NCI-H1105 treated with DMSO at 0.1 percent for 48 hours (cell line): ENCODE data around the gene GCNT1.
A peak's percentile ranks its signal among the peaks of the same experiment; 100 is the strongest.
"Not testable (repeated sequence)": the region's sequence is repeated elsewhere in the genome, so short reads cannot be mapped to it uniquely, and the experiment has no call there.

Source experiments
- DNase-seq: peaks from one replicate; lab custom pipeline; 2025; lab: John Stamatoyannopoulos, UW

The GCNT1 gene

DNA sequence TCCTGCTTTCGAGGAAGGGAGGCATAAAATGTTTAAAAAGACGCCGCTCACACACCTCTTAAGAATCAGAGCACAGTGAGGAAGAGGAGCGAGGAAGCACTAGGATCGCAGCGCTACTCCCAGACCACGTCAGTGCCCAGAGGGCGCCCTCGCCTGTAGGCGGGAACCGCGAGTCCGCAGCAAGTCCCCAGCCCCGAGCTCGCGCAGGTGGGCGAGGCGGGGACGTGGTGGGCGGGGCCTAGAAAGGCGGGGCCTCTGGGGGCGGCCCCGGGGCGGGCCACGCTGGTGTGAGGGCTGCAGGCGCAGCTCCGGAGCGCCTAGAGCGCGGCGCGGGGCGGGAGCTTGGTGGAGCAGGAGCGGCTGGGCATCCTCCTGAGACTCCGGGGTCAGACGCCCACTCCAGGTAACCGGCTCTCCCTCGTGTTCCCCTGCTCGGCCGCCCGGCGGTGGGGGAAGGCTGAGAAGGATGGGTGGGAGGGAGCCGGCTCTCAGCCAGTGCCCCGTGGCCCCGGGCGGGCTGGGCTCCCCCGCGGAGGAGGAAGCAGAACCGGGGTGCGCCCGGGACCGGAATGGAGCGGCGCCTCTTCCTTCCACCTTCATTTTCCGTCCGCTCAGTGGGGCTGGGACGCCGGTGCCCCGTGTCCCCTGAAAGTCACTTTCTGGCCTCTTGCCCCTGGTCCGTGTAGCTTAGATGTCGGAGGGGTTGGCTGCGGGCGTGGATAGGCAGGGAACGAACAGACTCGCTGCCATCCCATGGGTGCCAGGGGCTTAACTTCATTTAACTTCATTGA lies at the start of gene GCNT1:
TSS of gene GCNT1 (plus strand) at position 280 of the 791 bp plus-strand sequence. CDS start 43,200 bp downstream, outside the sequence.
- peak; percentile 75 for DNase-seq

DNA sequence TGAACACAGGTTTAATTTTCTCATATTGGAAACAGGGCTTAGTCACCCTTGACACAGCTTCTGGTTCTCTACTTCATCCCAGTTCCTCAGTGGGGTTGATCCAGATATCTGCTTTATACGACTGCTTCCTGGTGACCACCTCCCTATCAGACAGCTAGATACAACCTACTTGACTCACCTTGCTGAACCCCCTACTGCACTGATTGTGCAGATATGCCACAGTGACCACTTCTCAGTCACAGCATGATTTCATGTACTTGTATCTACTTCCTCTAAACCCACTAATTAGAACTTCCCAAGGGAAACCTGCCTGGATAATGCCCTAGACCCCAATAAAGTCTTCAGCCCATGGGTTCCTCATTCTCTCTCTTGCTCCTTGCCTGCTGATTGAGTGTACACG lies 46.3 kb upstream of the GCNT1 start:
- no peak for DNase-seq

DNA sequence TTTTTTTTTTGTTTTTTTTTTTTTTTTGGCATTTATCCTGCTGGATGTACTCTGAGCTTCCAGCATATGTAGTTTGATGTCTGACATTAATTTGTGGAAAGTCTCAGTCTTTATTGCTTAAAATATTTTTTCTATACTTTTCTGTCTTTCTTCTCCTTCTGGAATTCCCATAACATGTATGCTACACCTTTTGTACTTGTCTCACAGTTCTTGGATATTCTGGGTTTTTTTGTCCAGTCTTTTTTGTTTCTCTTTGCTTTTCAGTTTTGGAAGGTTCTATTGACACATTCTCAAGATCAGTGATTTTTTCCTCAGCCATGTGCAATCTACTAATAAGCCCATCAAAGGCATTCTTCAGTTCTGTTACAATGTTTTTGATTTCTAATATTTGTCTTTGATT lies 45.3 kb upstream of the GCNT1 start:
- no peak for DNase-seq

DNA sequence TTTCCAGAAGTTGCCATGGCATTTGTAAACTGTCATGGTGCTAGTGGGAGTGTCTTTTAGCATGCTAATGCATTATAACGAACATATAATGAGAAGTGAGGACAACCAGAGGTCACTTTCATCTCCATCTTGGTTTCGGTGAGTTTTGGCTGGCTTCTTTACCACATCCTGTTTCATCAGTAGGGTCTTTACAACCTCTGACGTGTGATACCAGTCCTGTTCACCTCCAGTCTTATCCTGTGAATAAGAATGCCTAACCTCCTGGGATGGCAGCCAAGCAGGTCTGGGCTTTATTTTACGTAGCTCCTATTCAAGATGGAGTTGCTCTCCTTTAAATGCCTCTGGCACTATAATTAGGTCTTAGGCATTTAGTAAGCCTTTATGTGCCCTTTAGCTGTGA lies 44.3 kb upstream of the GCNT1 start:
- DNase-seq = no peak

GRCh38 chr9:76415154-76415553 lies 43.8 kb upstream of the GCNT1 start:
- no peak for DNase-seq

DNA sequence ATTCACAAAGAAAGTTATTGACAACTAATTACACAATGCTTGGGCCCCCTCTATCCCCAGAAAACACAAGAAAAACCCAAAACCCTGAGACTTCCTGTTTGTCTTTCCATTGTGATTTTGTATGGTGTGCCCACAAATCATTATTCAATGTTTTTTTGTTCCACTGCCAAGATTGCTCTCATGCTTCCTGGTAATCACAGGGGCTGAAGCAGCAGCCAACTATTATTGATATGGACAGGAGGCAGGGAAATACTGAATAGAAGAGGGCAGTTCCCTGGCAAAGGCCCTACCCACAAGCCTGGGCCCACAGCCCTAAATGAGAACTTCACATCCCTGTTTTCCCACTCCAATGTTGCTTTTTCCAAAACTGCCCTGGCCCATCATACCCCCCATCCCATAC lies 43.3 kb upstream of the GCNT1 start:
- DNase-seq = peak; percentile 53

GRCh38 chr9:76417394-76417793 lies 41.6 kb upstream of the GCNT1 start:
- no peak for DNase-seq

DNA sequence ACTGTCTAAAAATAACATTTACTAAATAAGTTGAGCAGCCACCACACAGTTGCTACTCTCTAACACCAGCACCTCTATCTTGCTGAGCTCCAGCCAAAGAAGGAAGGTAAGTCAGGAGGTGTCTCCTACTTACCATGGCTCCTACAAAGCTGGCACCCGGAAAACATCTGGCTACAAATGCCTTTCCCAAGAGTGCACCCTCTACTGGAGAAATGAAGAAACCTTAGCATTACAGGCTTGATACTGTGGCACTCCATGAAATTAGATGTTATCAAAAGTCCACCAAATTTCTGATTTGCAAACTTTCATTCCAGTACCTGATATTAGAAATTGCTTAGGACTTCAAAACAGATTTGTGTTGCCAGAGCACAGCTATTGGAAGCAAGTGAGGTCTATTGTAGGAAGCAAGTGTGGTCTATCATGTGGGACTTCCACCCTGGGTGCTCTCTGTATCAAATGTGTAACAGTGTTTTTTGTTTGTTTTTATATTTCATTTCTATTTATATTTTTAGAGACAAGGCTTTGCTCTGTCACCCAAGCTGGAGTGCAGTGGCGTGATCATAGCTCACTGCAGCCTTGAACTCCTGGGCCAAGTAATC lies 39.1 kb upstream of the GCNT1 start:
- DNase-seq = no peak

- DNase-seq = no peak
Observed at GRCh38 chr9:76423216-76424177, 35.5 kb upstream of the GCNT1 start.

GRCh38 chr9:76424491-76424890 lies 34.5 kb upstream of the GCNT1 start:
- DNase-seq = no peak

DNA sequence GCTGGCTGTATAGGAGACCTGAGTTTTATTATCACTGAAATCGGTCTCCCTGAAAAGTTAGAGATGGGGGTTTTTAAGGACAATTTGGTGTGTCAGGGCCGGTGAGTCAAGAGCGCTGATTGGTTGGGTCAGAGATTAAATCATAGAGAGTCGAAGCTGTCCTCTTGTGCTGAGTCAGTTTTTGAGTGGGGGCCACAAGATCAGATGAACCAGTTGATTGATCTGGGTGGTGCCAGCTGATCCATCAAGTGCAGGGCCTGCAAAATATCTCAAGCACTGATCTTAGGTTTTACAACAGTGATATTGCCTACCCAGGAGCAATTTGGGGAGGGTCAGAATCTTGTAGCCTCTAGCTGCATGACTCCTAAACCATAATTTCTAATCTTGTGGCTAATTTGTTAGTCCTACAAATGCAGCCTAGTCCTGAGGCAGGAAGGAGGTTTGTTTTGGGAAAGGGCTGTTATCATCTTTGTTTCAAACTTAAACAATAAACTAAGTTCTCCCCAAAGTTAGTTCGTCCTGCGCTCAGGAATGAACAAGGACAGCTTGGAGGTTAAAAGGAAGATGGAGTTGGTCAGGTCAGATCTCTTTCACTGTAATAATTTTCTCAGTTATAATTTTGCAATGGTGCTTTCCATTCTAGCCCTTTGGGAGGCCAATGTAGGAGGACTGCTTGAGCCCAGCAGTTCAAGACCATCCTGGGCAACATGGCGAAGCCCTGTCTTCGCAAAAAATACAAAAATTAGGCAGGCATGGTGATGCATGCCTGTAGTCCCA lies 33.1 kb upstream of the GCNT1 start:
- DNase-seq = no peak

- no peak for DNase-seq
Observed at GRCh38 chr9:76426807-76427419, 32.1 kb upstream of the GCNT1 start.

DNA sequence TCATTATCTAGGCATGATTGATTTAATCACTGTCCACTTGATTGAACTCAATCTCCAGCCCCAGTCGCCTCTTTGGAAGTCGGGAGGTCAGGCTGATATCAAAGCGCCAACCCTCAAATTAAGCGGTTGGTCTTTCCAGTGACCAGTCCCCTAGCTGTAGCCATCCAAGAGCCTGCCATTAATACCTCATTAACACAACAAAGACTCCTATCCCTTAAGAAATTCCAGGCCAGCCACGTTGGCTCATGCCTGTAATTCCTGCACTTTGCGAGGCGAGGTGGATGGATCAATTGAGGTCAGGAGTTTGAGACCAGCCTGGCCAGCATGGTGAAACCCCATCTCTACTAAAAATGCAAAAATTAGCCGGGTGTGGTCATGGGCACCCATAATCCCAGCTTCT lies 27.4 kb upstream of the GCNT1 start:
- DNase-seq = no peak

- no peak for DNase-seq
Observed at GRCh38 chr9:76433406-76433805, 25.6 kb upstream of the GCNT1 start.

GRCh38 chr9:76433836-76434235 lies 25.1 kb upstream of the GCNT1 start:
- no peak for DNase-seq

DNA sequence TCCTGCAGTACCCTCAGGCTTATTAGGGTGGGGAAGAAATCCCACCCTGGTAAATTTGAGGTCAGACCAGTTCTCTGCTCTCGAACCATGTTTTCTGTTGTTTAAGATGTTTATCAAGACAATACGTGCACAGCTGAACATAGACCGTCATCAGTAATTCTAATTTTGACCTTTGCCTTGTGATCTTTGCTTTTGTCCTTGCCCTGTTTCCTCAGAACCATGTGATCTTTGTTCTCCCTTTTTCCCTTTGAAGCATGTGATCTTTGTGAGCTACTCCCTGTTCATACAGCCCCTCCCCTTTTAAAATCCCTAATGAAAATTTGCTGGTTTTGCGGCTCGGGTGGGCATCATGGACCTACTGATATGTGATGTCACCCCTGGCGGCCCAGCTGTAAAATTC lies 24.1 kb upstream of the GCNT1 start:
- DNase-seq = not testable (repeated sequence)

DNA sequence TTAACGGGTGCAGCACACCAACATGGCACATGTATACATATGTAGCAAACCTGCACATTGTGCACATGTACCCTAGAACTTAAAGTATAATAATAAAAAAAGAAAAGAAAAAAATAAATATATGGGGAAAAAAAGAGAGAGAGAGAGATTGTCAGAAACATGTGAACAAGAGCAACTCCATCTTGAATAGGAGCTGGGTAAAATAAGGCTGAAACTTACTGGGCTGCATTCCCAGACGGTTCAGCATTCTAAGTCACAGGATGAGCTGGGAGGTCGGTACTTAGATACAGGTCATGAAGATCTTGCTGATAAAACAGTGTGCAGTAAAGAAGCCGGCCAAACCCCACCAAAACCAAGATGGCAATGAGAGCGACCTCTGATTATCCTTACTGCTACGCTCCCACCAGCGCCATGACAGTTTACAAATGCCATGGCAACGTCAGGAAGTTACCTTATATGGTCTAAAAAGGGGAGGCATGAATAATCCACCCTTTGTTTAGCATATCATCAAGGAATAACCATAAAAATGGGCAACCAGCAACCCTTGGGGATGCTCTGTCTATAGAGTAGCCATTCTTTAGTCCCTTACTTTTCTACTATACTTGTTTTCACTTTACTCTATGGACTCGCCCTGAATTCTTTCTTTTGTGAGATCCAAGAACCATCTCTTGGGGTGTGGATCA lies 21.8 kb upstream of the GCNT1 start:
- not testable (repeated sequence) for DNase-seq

DNA sequence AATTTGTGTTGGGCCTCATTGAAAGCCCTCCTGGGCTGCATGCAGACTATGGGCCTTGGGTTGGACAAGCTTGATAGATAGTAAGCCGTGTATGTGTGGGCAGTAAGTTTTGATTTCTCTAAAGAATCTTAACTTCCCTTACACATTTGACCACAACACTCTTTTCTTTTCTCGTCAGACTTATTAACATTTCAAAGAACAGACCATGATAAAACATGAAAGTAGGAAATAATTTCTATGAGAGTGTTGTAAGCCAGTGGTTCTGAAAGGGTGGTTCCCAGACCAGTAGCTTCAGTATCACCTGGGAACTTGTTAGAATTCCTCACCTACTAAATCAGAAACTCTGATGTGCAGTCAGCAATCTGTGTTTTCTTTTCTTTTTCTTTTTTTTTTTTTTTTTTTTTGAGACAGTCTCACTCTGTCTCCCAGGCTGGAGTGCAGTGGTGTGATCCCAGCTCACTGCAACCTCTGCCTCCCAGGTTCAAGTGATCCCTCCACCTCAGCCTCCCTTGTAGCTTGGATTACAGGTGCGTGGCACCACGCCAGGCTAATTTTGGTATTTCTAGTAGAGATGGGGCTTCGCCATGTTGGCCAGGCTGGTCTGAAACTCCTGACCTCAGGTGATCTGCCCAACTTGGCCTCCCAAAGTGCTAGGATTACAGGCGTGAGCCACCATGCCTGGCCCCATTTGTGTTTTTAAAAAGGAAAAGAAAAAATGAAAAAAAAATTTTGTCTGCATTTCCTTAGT lies 20.0 kb upstream of the GCNT1 start:
- no peak for DNase-seq

DNA sequence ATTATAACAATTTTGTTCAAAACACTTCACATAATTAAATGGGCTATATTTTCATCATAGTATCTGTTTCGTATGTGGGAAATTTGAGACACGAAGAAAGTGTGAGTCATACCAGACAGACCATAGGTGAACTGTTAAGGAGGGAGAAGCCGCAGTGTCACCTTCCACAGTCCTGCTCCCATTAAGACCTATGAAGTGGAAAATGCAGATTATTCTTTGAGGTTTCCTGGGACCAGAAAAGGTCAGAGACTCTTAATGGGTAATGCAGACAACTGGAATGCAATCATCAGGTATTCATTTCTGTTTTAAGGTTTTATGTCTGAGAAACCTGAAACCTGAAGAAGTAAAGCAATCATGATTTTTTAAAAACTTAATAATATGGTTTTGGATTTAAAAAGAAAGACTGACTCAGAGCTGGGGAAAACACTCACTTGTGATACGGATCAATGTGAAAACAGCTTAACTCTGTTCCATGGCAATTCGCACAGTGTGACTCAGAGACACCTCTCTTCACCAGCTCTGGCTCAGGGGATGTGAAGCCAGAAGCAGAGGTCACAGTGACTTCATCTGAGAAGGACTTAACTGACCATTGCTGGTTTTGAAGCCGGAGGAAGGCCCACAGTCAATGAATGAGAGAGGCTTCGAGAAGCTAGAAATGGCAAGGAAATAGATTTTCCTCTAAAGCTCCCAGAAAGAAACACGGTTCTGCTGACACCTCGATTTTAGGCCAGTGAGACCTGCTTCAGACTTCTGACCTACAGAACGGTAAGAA lies 17.2 kb upstream of the GCNT1 start:
- no peak for DNase-seq
